Measurements from ENCODE around the gene ORMDL3.
"Not testable (repeated sequence)": the region's sequence is repeated elsewhere in the genome, so short reads cannot be mapped to it uniquely, and the experiment has no call there.

The ORMDL3 gene

DNA sequence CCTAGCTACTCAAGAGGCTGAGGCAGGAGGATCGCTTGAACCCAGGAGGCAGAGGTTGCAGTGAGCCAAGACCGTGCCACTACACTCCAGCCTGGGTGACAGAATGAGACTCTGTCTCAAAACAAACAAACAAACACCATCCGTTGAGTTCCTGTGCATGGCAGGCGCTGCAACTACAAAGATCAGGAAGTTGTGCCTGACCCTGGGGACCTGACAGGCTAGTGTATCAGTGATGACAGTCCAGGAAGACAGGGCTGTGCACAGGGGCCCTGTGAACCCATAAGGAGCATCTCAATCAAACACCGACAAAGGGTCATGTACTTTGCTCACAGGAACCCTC is 21.1 kb upstream of the ORMDL3 start:
- FAIRE-seq = not testable (repeated sequence)

GRCh38 chr17:39946551-39947330 is 19.3 kb upstream of the ORMDL3 start:
- FAIRE-seq = no peak

DNA sequence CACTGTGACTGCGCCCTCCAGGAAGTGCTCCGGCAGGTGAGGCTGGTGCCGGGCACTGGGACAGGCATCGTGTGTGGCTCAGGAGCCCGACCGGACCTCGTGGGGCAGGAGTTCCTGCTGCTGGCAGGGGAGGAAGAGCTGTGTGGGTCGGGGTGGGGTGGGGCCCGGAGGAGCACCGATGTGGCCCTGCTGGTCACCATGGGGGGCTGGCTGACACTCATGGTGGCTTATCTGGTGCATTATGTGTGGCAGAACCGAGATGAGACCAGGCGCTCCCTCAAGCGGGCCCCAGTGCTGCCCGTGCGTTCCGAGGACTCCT is 17.0 kb upstream of the ORMDL3 start:
- FAIRE-seq = no peak

DNA sequence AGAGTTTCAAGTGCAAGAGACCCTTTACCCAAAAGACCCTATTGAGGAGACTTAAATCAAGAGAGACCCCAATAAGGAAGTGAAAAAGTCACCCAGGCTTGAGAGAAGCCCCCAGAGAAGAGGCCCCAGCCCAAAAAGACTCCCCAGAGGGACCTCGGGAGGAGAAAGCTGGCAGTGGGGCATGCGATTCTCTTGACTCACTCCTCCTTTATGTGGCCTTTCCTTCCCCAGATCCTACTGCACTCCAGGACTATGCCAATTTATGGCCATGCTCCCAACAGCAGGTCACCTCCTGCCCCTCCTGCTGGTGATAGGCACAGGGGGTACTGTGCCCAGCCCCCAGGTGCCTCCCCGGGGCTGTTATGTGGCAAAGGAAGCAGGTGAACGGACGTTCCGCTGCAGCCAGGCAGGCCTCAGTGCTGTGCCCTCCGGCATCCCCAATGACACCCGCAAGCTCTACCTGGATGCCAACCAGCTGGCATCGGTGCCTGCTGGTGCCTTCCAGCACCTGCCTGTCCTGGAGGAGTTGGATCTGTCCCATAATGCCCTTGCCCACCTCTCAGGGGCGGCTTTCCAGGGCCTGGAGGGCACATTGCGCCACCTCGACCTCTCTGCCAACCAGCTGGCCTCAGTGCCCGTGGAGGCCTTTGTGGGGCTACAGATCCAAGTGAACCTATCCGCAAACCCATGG is 16.4 kb upstream of the ORMDL3 start:
- no peak for FAIRE-seq

- no peak for FAIRE-seq
Observed at GRCh38 chr17:39939588-39940419, 12.4 kb upstream of the ORMDL3 start.

DNA sequence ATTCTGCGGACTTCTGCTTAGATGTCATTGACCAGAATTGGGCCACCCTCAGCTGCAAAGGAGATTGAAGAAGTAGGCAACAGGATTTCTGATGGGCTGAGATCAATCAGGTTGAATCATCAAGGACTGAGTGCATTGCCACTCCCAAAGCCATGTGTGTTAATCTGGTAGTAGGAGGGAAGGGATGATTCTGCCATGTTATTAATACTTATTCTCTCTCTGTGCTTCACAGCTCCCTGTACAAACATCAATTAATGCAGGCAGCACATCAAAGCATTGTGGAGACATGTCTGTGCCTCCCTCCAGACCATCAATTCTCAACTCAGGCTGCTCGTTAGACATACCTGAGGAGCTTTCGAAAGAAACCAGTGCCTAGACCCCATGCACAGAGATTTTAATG is 11.7 kb upstream of the ORMDL3 start:
- FAIRE-seq = no peak

DNA sequence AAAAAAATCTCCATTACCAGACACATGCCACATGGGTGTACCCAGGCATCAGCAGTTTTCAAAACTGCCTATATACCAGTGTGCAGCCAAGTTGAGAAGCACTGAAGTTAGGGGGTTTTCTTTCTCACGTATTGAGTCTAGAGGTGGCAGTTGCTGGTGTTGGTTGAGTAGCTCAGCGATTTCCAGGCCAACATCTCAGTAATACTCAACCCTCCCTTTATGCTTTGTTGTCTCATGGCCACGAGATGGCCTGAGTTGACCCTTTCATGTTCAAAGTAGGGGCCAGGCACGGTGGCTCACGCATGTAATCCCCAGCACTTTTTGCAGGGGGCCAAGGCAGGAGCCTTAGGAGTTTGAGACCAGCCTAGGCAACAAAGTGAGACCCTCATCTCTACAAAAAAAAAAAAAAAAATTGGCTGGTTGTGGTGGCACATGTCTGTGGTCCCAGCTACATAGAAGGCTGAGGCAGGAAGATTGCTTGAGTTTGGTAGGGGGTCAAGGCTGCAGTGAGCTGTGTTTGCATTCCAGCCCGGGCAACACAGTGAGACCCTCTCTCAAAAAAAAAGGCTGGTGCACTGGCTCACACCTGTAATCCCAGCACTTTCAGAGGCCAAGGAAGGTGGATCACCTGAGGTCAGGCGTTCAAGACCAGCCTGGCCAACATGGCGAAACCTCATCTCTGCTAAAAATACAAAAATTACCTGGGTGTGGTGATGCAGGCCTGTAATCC is 10.9 kb upstream of the ORMDL3 start:
- FAIRE-seq = no peak

DNA sequence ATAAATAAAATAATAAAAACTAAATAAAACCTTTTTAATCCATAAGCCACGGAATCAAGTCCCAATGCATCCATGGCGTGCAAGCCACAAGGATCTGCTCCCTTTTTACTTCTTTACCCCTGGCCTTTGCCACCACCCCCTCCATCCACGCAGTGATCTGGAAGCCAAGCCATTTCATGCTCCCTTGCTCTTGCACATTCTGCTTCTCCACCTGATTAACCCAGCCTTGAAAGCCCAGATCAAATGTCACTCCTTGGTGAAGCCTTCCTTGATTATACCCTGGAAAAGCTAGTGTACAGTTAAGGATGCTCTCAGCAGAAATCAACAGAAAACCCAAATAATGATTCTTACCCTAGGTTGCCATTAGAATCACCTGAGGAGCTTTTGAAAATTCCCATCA is 10.0 kb upstream of the ORMDL3 start:
- FAIRE-seq = no peak

DNA sequence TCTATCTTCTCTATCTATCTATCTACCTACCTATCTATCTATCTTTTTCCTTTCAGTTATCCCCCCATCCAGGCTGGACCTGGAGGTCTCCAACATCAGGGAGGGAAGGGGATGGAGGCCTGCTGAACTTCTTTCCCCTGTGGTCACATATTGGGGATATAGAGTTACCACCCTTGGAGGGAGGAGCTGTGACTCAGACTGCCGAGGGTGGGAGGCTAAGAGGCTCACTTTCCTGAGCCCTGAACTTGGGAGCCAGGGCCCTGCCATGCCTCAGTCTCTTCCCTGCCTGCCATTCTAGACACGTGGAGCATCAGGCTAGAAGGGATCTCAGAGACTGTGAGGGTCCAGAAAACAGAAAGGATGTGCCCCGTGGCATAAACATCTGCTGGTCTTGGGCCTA is 8.5 kb upstream of the ORMDL3 start:
- no peak for FAIRE-seq

GRCh38 chr17:39934324-39934723 is 6.9 kb upstream of the ORMDL3 start:
- FAIRE-seq = no peak

GRCh38 chr17:39933912-39934311 is 6.5 kb upstream of the ORMDL3 start:
- no peak for FAIRE-seq

GRCh38 chr17:39929646-39930407 is 2.4 kb upstream of the ORMDL3 start:
- FAIRE-seq = no peak

- FAIRE-seq = no peak
Observed at GRCh38 chr17:39928858-39929645, 1.7 kb upstream of the ORMDL3 start.

- no peak for FAIRE-seq
Observed at GRCh38 chr17:39927929-39928857, 792 bp upstream of the ORMDL3 start.

- FAIRE-seq = no peak
Observed at GRCh38 chr17:39926588-39927100, 757 bp downstream of the ORMDL3 start.

GRCh38 chr17:39926135-39926587 is 1.2 kb downstream of the ORMDL3 start:
- FAIRE-seq = no peak

- no peak for FAIRE-seq
Observed at GRCh38 chr17:39925282-39926134, 1.9 kb downstream of the ORMDL3 start.

DNA sequence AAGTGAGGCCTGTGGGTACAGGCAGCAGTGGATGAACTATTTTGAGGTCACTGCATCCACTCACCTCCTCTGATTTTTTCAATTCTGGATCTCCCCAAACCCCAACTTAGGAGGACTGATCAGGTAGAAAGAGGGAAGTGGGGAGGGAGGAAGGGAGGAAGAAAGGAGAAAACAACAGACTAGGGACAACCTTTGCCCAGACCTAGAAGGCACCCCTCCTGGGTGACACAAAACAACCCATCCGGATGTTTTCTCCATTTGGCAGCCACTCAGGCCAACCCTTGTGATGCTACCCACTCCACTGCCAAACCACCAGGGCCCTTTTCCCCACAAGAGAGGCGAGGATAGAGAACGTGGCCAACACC is 2.7 kb downstream of the ORMDL3 start:
- no peak for FAIRE-seq
